Ishikawa (cell line): ENCODE data around the gene PKP3.

ENCODE experiments used
- CEBPB ChIP-seq: IDR thresholded peaks from 2 replicates; pipeline ENCODE4 v1.6.1; 2012
- CREB1 ChIP-seq: IDR thresholded peaks from 2 replicates; pipeline ENCODE4 v1.6.1; 2012; ENCODE audit warnings: low read depth
- EGR1 ChIP-seq: IDR thresholded peaks from 2 replicates; pipeline ENCODE4 v1.6.1; 2012
- EP300 ChIP-seq: IDR thresholded peaks from 2 replicates; pipeline ENCODE4 v1.6.1; 2012; ENCODE audit warnings: borderline replicate concordance
- FOXM1 ChIP-seq: IDR thresholded peaks from 2 replicates; pipeline ENCODE4 v1.6.1; 2012; ENCODE audit warnings: low read depth, borderline replicate concordance
- MAX ChIP-seq: IDR thresholded peaks from 2 replicates; pipeline ENCODE4 v1.6.1; 2012
- NFIC ChIP-seq: IDR thresholded peaks from 2 replicates; pipeline ENCODE4 v1.6.1; 2012
- RAD21 ChIP-seq: IDR thresholded peaks from 2 replicates; pipeline ENCODE4 v1.6.1; 2012; ENCODE audit warnings: low read depth
- TAF1 ChIP-seq: IDR thresholded peaks from 2 replicates; pipeline ENCODE4 v1.6.1; 2012; ENCODE audit warnings: low read depth, mild to moderate bottlenecking
- TCF12 ChIP-seq: IDR thresholded peaks from 2 replicates; pipeline ENCODE4 v1.6.1; 2012; ENCODE audit warnings: low read depth
- TEAD4 ChIP-seq: IDR thresholded peaks from 2 replicates; pipeline ENCODE4 v1.6.1; 2012
- USF1 ChIP-seq: IDR thresholded peaks from 2 replicates; pipeline ENCODE4 v1.6.1; 2012
- YY1 ChIP-seq: IDR thresholded peaks from 2 replicates; pipeline ENCODE4 v1.6.1; 2012; ENCODE audit warnings: low read depth
- ZBTB7A ChIP-seq: IDR thresholded peaks from 2 replicates; pipeline ENCODE4 v1.6.1; 2012; ENCODE audit warnings: low read depth
- TF ChIP-seq, protein P1 (sequence below): IDR thresholded peaks from 2 replicates; pipeline ENCODE4 v1.6.1; 2012; ENCODE audit warnings: low read depth, mild to moderate bottlenecking

Gene PKP3

GRCh38 chr11:415640-416041, 21.6 kb downstream of the PKP3 start:
- no peak for TF ChIP-seq TAF1
- TF ChIP-seq FOXM1: no peak
- TF ChIP-seq CEBPB: no peak
- no peak for TF ChIP-seq RAD21
- no peak for TF ChIP-seq YY1
- no peak for TF ChIP-seq USF1
- TF ChIP-seq NFIC: no peak
- TF ChIP-seq EP300: no peak
- TF ChIP-seq TEAD4: no peak
- no peak for TF ChIP-seq ZBTB7A
- TF ChIP-seq MAX: no peak
- TF ChIP-seq CREB1: no peak
- TF ChIP-seq, protein P1, sequence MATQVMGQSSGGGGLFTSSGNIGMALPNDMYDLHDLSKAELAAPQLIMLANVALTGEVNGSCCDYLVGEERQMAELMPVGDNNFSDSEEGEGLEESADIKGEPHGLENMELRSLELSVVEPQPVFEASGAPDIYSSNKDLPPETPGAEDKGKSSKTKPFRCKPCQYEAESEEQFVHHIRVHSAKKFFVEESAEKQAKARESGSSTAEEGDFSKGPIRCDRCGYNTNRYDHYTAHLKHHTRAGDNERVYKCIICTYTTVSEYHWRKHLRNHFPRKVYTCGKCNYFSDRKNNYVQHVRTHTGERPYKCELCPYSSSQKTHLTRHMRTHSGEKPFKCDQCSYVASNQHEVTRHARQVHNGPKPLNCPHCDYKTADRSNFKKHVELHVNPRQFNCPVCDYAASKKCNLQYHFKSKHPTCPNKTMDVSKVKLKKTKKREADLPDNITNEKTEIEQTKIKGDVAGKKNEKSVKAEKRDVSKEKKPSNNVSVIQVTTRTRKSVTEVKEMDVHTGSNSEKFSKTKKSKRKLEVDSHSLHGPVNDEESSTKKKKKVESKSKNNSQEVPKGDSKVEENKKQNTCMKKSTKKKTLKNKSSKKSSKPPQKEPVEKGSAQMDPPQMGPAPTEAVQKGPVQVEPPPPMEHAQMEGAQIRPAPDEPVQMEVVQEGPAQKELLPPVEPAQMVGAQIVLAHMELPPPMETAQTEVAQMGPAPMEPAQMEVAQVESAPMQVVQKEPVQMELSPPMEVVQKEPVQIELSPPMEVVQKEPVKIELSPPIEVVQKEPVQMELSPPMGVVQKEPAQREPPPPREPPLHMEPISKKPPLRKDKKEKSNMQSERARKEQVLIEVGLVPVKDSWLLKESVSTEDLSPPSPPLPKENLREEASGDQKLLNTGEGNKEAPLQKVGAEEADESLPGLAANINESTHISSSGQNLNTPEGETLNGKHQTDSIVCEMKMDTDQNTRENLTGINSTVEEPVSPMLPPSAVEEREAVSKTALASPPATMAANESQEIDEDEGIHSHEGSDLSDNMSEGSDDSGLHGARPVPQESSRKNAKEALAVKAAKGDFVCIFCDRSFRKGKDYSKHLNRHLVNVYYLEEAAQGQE: no peak
- no peak for TF ChIP-seq TCF12
- no peak for TF ChIP-seq EGR1

DNA sequence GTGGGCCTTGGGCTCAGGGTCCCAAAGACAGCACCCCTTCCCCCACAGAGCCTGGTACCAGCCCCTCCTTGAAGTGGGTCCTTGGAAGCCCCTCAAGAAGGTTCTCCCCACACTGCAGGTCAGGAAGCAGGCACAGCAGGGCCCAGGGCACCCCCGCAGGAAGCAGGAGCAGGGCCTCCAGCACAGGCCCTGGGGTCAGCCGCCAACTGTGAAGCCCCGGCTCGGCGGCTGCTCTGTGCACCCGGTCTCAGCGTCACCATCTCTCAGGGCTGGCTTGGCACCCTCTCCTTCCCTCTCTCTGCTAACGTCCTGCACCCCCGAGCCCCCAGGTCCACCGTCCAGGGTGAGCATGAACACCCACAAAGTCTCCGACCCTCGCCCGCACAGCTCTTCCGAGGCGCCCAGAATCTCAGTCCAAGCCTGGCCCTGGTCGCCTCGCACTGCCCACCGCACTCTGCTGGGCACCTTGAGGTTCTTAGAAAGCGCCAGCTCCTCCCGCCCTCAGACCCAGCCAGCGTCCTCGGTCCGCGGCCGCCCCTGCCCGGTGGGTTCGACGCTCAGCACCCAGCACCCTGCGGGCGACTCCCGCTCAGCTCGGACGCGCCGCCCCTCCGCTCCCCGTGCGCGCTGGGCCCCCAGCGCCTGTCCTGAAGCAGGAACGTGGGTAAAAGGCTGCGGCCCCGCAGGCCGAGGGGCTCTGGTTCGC, 22.2 kb downstream of the PKP3 start:
- TF ChIP-seq CEBPB (no peak), YY1 (no peak), USF1 (no peak), ZBTB7A (no peak; the same call in 1 of the 2 replicates), NFIC (no peak), FOXM1 (no peak), EP300 (no peak), TAF1 (no peak), MAX (no peak), RAD21 (no peak), TCF12 (no peak)

DNA sequence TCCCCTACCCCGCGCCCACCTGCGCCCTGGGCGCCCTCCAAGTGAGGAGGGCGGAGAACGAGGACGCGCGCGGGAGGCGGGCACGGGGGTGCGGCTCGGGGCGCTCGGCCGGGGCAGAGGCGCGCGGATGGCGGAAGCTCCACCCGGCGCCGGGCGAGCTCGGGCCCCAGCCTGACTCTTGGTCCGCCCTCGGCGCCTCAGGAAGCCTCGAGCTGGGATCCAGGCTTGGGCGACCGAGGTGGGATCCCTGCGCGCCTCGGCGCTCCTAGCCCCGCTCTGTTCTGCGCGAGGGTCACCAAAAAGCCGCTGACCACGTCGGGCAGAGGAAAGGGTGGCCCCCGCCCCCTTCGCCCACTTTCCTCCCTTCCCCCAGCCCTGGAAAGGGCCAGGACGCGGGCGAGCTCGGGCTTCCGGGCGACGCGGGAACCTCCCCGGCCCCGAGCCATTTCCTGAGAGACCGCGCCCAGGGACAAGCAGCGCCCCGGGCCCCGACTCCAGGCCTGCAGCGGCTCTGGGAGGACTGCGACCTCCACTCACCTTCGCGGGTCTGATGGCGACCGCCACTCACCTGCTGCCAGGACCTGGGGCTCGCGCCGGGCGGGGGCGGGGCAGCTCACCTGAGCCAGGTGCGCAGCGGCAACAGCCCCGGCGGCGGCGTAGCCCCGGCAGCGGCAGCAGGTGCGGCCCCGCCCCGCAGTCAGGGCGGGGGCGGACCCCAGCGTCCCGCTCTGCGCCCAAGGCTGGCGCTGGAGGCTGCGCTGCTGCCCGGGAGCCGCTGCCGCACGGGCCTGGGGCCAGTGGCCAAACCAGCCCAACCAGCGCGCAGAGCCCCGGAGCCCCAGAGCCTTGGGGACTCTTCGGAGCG, 23.0 kb downstream of the PKP3 start:
- no peak for TF ChIP-seq TEAD4
- TF ChIP-seq TAF1: peak; percentile 62; the same call in 1 of the 2 replicates
- TF ChIP-seq NFIC: peak; percentile 6; the same call in 1 of the 2 replicates
- 0 out of 2 replicates have a peak, but pooled peaks have one; percentile 26 for TF ChIP-seq EP300
- peak; percentile 57 for TF ChIP-seq TCF12
- TF ChIP-seq ZBTB7A: peak; percentile 47; the same call in 1 of the 2 replicates
- peak; percentile 30; the same call in 1 of the 2 replicates for TF ChIP-seq MAX
- no peak for TF ChIP-seq FOXM1
- TF ChIP-seq YY1: no peak
- TF ChIP-seq USF1: no peak
- peak; percentile 36; the same call in 1 of the 2 replicates for TF ChIP-seq EGR1
- TF ChIP-seq, protein P1: no peak
- no peak for TF ChIP-seq CEBPB
- no peak for TF ChIP-seq RAD21
- TF ChIP-seq CREB1: no peak

DNA sequence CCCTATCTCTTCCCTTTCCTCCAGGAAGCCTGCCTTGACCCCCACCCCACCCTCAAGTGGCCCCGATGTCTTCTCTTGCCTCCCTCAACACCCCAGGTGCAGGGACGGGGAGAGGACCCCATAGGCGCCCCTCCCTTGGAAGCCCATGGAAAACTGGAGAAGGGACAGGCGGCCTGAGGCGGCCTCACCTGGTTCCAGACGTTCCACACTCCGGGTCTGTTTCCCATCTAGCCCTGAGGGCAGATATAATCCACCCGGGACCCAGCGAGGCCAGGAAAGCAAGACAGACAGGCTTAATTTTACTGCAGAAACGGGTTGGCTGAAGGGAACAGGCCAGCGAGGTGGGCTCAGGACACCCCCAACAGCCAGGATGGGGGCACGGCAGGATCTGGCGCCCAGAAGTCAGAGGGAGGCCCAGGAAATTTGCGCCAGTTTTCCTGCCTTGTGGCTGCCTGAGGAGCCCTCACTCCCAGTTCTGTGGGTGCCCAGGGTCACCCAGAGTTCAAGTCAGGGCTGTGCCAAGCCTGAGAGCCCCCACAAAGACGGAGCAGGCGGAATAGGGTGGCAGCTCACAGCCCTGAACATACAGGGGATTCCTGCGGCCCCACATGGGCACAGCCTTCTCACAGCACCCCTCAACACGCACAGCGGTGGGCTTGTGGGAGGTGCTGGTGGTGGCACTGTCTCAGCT, 23.8 kb downstream of the PKP3 start:
- TF ChIP-seq EGR1 (no peak), FOXM1 (no peak), USF1 (no peak), NFIC (no peak), MAX (no peak)
- TF ChIP-seq, protein P1: no peak
